IPS-18a (cell line): ENCODE results near the gene OR2Y1.
"Not testable (repeated sequence)": the region's sequence is repeated elsewhere in the genome, so short reads cannot be mapped to it uniquely, and the experiment has no call there.

Experiments used
- H3K27ac ChIP-seq: one replicate; pipeline ENCODE4 v1.5.1; 2013; ENCODE audit warnings: low read length
- H3K27me3 ChIP-seq: one replicate; pipeline ENCODE4 v1.6.1; 2013; ENCODE audit warnings: mild to moderate bottlenecking, low read length; ENCODE audit not compliant: control insufficient read depth, insufficient read depth
- H3K36me3 ChIP-seq: one replicate; pipeline ENCODE4 v1.6.1; 2013; ENCODE audit warnings: low read depth, low read length; ENCODE audit not compliant: control insufficient read depth
- H3K4me1 ChIP-seq: one replicate; pipeline ENCODE4 v1.6.1; 2013; ENCODE audit warnings: low read depth, low read length; ENCODE audit not compliant: control insufficient read depth
- H3K4me3 ChIP-seq: one replicate; pipeline ENCODE4 v1.5.1; 2013; ENCODE audit warnings: low read length
- H3K9ac ChIP-seq: one replicate; pipeline ENCODE4 v1.6.1; 2013; ENCODE audit warnings: mild to moderate bottlenecking, low read length, moderate library complexity
- H3K9me3 ChIP-seq: one replicate; pipeline ENCODE4 v1.6.1; 2013; ENCODE audit warnings: low read depth, low read length; ENCODE audit not compliant: control insufficient read depth

Gene OR2Y1, protein sequence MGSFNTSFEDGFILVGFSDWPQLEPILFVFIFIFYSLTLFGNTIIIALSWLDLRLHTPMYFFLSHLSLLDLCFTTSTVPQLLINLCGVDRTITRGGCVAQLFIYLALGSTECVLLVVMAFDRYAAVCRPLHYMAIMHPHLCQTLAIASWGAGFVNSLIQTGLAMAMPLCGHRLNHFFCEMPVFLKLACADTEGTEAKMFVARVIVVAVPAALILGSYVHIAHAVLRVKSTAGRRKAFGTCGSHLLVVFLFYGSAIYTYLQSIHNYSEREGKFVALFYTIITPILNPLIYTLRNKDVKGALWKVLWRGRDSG

GRCh38 chr5:180739958-180740357 is at the start of gene OR2Y1:
Gene OR2Y1 (minus strand): TSS chr5:180740058. CDS start chr5:180740058, 0 bp downstream.
- Histone ChIP-seq H3K9me3 (no peaks in the 10 kb centered on the region), H3K27me3 (no peaks in the 10 kb centered on the region), H3K27ac (no peak within 1 kb of the TSS)

GRCh38 chr5:180788651-180789410 is 49.0 kb upstream of the OR2Y1 start:
- not testable (repeated sequence) for H3K9ac ChIP-seq, H3K9me3 ChIP-seq, H3K27ac ChIP-seq, H3K27me3 ChIP-seq, H3K4me3 ChIP-seq, H3K36me3 ChIP-seq
- H3K4me1 ChIP-seq: peaks cover 36% of the 10 kb centered on the region

More at GRCh38 chr5:180739958-180740357, at the start of gene OR2Y1:
- no peaks in the 10 kb centered on the region for H3K36me3 ChIP-seq
- no peak within 1 kb of the TSS for H3K9ac ChIP-seq
- no peaks in the 10 kb centered on the region for H3K4me1 ChIP-seq
- H3K4me3 ChIP-seq: no peak within 1 kb of the TSS

DNA sequence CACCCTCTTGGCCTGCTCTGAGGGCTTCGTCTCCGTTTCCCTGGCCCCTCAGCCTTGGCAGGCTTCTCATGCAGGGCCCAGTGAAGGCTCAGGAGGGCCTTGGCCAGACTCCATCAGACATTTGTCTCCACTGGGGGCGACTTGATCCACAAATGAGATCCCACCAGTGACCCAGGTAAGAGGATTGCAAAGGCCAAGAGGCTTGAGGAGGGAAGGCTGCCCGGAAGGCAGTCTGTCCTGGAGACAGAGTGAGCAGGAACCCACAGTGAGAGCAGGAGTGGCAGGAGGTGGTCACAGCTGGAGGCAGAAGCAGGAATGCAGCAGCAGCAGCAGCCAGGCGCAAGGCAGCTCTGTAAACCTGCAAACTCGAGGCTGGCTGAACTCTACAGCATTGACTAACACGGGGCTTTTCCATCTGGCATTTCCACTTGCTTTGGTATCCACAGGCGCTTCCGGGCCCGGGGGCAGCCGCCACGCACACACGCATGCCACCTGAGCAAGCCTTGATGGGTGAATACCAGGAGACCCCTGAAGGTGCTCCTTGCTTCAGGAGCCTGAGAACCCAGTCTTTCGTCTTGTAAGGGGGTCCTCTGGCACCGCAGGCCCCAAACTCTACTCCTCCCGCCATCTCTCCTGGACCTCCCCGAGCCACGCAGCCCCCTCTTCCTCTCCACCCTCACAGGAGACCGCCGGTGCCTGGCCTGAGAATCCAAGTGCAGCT is 48.0 kb upstream of the OR2Y1 start:
- Histone ChIP-seq H3K4me3 (no peak overlapping the region), H3K9me3 (no peaks in the 10 kb centered on the region), H3K27me3 (no peaks in the 10 kb centered on the region), H3K27ac (no peak overlapping the region), H3K36me3 (no peaks in the 10 kb centered on the region), H3K4me1 (peaks cover 36% of the 10 kb centered on the region), H3K9ac (no peak overlapping the region)

GRCh38 chr5:180786531-180787398 is 46.9 kb upstream of the OR2Y1 start:
- H3K4me1 ChIP-seq: peaks cover 36% of the 10 kb centered on the region
- H3K27me3 ChIP-seq: no peaks in the 10 kb centered on the region
- no peaks in the 10 kb centered on the region for H3K36me3 ChIP-seq
- H3K4me3 ChIP-seq: peak overlapping the region; percentile 28
- no peaks in the 10 kb centered on the region for H3K9me3 ChIP-seq
- peak overlapping the region; percentile 92 for H3K27ac ChIP-seq
- H3K9ac ChIP-seq: peak overlapping the region; percentile 67

GRCh38 chr5:180785794-180786221 is 46.0 kb upstream of the OR2Y1 start:
- H3K4me1 ChIP-seq: peaks cover 36% of the 10 kb centered on the region
- H3K36me3 ChIP-seq: no peaks in the 10 kb centered on the region
- no peaks in the 10 kb centered on the region for H3K27me3 ChIP-seq
- H3K9ac ChIP-seq: peak overlapping the region; percentile 67
- H3K9me3 ChIP-seq: no peaks in the 10 kb centered on the region
- peak overlapping the region; percentile 35 for H3K4me3 ChIP-seq
- H3K27ac ChIP-seq: peak overlapping the region; percentile 92

DNA sequence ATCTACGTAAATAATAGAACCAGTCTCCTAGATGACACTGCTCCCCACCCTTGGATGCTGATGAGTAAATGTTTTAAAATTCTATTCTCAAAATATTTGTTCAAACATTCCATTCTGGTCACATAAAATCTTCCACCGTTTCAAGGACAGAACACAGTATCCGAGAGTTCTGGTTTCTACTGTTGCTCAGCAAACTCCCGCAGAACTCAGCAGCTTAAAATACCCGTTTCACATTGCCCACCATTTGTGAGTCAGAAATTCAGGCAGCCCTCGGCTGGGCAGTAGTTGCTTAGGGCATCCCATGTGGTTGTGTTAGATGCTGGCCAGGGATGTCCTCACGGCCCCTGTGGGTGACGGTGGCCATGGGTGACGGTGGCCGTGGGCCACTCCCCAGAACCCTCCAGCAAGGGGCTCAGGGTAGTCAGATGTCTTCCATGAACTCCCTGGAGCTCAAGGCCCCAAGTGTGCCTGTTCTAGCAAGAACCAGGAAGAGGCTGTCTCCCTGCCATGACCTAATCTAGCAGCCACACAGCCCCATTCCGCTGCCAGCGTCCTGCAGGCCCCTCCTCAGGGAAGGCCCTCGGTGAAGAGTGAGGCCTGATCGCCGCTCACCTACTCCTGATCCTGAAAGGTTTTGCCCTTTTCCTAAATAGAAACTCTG is 45.4 kb upstream of the OR2Y1 start:
- H3K9me3 ChIP-seq: no peaks in the 10 kb centered on the region
- H3K27ac ChIP-seq: peak overlapping the region; percentile 70
- H3K4me1 ChIP-seq: peaks cover 36% of the 10 kb centered on the region
- H3K27me3 ChIP-seq: no peaks in the 10 kb centered on the region
- peak overlapping the region; percentile 41 for H3K9ac ChIP-seq
- peak overlapping the region; percentile 35 for H3K4me3 ChIP-seq
- no peaks in the 10 kb centered on the region for H3K36me3 ChIP-seq

DNA sequence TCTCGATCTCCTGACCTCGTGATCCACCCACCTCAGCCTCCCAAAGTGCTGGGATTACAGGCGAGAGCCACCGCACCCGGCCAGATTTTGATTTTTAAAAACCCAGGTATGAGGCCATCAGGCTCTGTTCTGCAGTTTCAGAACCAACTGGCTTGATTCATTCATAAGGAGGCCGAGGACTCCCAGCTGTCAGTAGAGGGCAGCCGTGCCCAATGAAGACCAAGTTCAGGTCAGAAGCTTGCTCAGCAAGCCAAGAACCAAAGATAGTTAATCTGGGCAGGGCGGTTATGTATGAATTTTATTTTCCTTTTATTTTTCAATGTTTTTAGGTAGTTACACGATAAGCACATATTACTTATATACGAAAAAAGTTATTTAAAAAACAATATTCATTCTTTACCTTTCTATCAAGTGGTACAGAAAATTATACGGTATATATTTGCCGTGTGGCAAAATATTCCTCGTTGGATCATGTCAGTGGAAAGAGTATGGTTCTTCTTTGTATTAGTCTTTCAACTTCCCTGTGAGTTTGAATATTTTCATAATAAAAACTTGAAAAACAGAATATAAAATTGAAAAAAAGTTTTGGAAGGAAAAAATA is 44.7 kb upstream of the OR2Y1 start:
- peaks cover 36% of the 10 kb centered on the region for H3K4me1 ChIP-seq
- no peak overlapping the region for H3K27ac ChIP-seq
- no peaks in the 10 kb centered on the region for H3K9me3 ChIP-seq
- H3K4me3 ChIP-seq: no peak overlapping the region
- peak overlapping the region; percentile 41 for H3K9ac ChIP-seq
- no peaks in the 10 kb centered on the region for H3K36me3 ChIP-seq
- no peaks in the 10 kb centered on the region for H3K27me3 ChIP-seq

- Histone ChIP-seq H3K4me3 (no peak overlapping the region), H3K27ac (no peak overlapping the region), H3K36me3 (no peaks in the 10 kb centered on the region)
Observed at GRCh38 chr5:180783340-180784052, 43.6 kb upstream of the OR2Y1 start.

DNA sequence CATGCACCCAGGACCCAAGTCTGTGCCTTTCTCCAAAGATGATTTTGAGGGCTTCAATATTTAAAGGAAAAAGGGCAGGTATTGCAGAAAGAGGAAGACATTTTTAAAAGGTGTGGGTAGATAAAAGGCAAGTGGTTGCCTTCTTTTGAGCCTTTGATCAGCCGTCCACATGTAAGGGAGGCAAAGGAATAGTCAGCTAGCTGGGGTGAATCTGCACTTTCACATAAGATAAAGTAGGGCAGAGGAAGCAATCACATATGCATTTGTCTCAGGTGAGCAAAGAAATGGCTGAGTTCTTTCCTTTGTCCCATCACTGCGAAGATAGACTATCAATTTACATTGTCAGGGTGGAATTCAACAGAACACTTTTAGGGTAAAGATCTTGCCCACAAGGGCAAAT is 42.9 kb upstream of the OR2Y1 start:
- Histone ChIP-seq H3K4me3 (no peak overlapping the region), H3K36me3 (no peaks in the 10 kb centered on the region), H3K9ac (no peak overlapping the region), H3K27ac (no peak overlapping the region), H3K27me3 (no peaks in the 10 kb centered on the region), H3K9me3 (no peaks in the 10 kb centered on the region), H3K4me1 (peaks cover 32% of the 10 kb centered on the region)

More at GRCh38 chr5:180783340-180784052, 43.6 kb upstream of the OR2Y1 start:
- no peak overlapping the region for H3K9ac ChIP-seq
- no peaks in the 10 kb centered on the region for H3K9me3 ChIP-seq
- H3K4me1 ChIP-seq: peaks cover 36% of the 10 kb centered on the region
- H3K27me3 ChIP-seq: no peaks in the 10 kb centered on the region

DNA sequence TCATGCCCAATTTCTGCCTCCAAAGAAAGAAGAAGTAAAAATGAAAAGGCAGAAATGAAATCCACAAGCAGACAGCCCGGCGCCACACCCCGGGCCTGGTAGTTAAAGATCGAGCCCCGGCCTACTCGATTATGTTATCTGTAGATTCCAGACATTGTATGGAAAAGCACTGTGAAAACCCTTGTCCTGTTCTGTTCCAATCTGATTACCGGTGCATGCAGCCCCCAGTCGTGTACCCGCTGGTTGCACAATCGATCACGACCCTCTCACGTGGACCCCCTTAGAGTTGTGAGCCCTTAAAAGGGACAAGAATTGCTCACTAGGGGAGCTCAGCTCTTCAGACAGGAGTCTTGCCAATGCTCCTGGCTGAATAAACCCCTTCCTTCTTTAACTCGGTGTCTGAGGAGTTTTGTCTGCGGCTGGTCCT is 42.1 kb upstream of the OR2Y1 start:
- H3K9ac ChIP-seq, H3K27me3 ChIP-seq, H3K4me3 ChIP-seq, H3K9me3 ChIP-seq, H3K27ac ChIP-seq, H3K36me3 ChIP-seq: not testable (repeated sequence)
- H3K4me1 ChIP-seq: peaks cover 23% of the 10 kb centered on the region
